Uterus (tissue), 4 donors: ENCODE results near the gene COPA. TPM values are rescaled to one million over a fixed set of nuclear protein-coding genes. Genes with fewer than 3 reads are reported as not detected.
"Not testable (repeated sequence)": the region's sequence is repeated elsewhere in the genome, so short reads cannot be mapped to it uniquely, and the experiment has no call there.

Experiments
- DNase-seq, 2 donors: peaks; one replicate each; pipeline ENCODE4 v3.0.0-alpha.2; 2019 to 2020
- H3K27ac ChIP-seq, 2 donors: fragments of 200-600 bp; sonication (generic); 1 replicate in 1 of 2; 2 replicates in 1 of 2; pipeline ENCODE4 v1.5.1; 2016 to 2018
- H3K27me3 ChIP-seq, 2 donors: fragments of 200-600 bp; sonication (generic); one replicate each; pipeline ENCODE4 v1.5.1; 2018 to 2019; ENCODE audit warnings: control low read depth in 1 of 2
- H3K36me3 ChIP-seq, 2 donors: fragments of 200-600 bp; sonication (generic); one replicate each; pipeline ENCODE4 v1.5.1; 2019; ENCODE audit warnings: control low read depth in 1 of 2
- H3K4me1 ChIP-seq, 2 donors: fragments of 200-600 bp; sonication (generic); one replicate each; pipeline ENCODE4 v1.5.1; 2018 to 2019; ENCODE audit warnings: control low read depth in 1 of 2
- H3K4me3 ChIP-seq, 2 donors: fragments of 200-600 bp; sonication (generic); 1 replicate in 1 of 2; 2 replicates in 1 of 2; pipeline ENCODE4 v1.5.1; 2018 to 2019; ENCODE audit warnings: mild to moderate bottlenecking in 1 of 2
- H3K9me3 ChIP-seq, 2 donors: fragments of 200-600 bp; sonication (generic); one replicate each; pipeline ENCODE4 v1.5.1; 2019; ENCODE audit warnings: control low read depth in 1 of 2
- POLR2A ChIP-seq, 2 donors: fragments of 450-650 bp; IDR thresholded peaks; one replicate each; pipeline ENCODE4 v1.6.1; 2016; ENCODE audit warnings: antibody characterized with exemption in 2 of 2, mild to moderate bottlenecking in 1 of 2, moderate library complexity in 1 of 2
- intact Hi-C: fragments of 100-400 bp; cut with DNase I; formaldehyde crosslinking; loops from one replicate; pipeline ENCODE4 v1.15.1; 2023; ENCODE audit warnings: low total_unique reads
- total RNA-seq, 4 donors: library from RNA; depleted of rRNA in 3 of 4; stranded (reverse); fragments of >200 nt in 3 of 4; gene quantifications; one replicate each; pipeline versions ENCODE4 v1.1.0 to v1.2.4, GENCODE V29; 2014 to 2023
- TF ChIP-seq, protein P1 (sequence below), 4 experiments: fragments of 200-600 bp in 2 of 4; fragments of 450-650 bp in 2 of 4; sonication (generic) in 2 of 4; IDR thresholded peaks; one replicate each; pipeline ENCODE4 v1.5.1; 2016 to 2019; ENCODE audit warnings: antibody characterized with exemption in 4 of 4, mild to moderate bottlenecking in 2 of 4, moderate library complexity in 1 of 4
- donor health status: DM: yes; HTN: yes; CAD: no.

COPA gene
- total RNA-seq: 100 to 1,000 TPM in 2 of 4 donors, 10 to 100 TPM in 2; 71.2 to 211 (median 130) TPM

DNA sequence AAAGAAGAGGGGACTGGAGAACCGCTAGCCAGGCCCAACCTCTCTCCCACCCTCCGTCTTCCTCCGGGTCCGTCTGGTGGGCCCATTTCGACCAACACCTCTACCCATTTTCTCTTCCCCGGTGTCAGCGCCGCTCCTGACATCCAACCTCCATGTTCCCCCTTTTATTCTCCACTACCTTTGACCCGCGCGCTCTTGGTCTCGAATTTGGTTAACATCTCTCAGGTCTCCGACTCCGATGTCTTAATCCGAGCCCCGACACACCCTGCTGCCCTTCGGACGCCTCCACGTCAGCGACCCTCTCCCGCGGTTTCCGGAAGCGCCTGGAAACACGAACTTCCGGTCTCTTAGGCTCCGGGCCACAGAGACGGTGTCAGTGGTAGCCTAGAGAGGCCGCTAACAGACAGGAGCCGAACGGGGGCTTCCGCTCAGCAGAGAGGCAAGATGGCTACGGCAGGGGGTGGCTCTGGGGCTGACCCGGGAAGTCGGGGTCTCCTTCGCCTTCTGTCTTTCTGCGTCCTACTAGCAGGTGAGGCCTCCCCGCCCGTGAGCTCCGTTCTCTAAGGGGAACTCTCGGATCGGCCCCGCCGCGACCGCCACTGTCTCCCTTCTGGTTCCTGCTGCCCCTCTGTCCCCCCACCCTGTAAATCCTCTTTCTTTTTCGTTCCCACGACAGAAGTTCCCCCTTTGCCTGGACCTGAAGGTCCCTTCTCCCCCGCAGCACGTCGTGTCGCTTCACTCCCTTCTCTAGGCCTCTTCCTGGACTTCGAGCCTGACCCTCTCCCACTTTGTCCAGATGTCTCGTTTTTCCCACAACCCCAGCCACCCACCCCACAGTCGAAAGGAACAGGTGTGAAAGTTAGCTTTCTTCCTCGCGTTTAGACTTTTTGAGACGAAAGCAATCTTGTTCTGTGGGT, at the start of gene COPA, which contains the start of gene NCSTN:
TSS of gene COPA (minus strand) at position 298 of the 917 bp plus-strand sequence. CDS start at position 218, 80 bp downstream.
TSS of gene NCSTN (plus strand) at position 431 of the 917 bp plus-strand sequence. CDS start at position 445, 14 bp downstream.
- intact Hi-C loops: no loop called here
- H3K4me3 ChIP-seq: peak within 1 kb of the TSS; percentile 81 to 96
- peak; percentile 62 to 80 for TF ChIP-seq POLR2A (IDR thresholded peaks at IDR 0.05)
- TF ChIP-seq, protein P1, sequence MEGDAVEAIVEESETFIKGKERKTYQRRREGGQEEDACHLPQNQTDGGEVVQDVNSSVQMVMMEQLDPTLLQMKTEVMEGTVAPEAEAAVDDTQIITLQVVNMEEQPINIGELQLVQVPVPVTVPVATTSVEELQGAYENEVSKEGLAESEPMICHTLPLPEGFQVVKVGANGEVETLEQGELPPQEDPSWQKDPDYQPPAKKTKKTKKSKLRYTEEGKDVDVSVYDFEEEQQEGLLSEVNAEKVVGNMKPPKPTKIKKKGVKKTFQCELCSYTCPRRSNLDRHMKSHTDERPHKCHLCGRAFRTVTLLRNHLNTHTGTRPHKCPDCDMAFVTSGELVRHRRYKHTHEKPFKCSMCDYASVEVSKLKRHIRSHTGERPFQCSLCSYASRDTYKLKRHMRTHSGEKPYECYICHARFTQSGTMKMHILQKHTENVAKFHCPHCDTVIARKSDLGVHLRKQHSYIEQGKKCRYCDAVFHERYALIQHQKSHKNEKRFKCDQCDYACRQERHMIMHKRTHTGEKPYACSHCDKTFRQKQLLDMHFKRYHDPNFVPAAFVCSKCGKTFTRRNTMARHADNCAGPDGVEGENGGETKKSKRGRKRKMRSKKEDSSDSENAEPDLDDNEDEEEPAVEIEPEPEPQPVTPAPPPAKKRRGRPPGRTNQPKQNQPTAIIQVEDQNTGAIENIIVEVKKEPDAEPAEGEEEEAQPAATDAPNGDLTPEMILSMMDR (IDR thresholded peaks at IDR 0.05): peak in 2 of 4 experiments; percentile 9 to 19
- H3K4me1 ChIP-seq: peaks cover 0 to 6% of the 10 kb centered on the region in 2 donors
- H3K9me3 ChIP-seq: no peaks in the 10 kb centered on the region
- no peaks in the 10 kb centered on the region for H3K27me3 ChIP-seq
- peak; percentile 91 for DNase-seq
- no peaks in the 10 kb centered on the region for H3K36me3 ChIP-seq
- H3K27ac ChIP-seq: peak within 1 kb of the TSS; percentile 86 to 96

- H3K27ac ChIP-seq, H3K9me3 ChIP-seq, H3K27me3 ChIP-seq, H3K4me3 ChIP-seq, H3K36me3 ChIP-seq, DNase-seq, intact Hi-C loops, H3K4me1 ChIP-seq: not testable (repeated sequence)
These were observed 45.4 kb upstream of the COPA start for GRCh38 chr1:160388406-160388805.

DNA sequence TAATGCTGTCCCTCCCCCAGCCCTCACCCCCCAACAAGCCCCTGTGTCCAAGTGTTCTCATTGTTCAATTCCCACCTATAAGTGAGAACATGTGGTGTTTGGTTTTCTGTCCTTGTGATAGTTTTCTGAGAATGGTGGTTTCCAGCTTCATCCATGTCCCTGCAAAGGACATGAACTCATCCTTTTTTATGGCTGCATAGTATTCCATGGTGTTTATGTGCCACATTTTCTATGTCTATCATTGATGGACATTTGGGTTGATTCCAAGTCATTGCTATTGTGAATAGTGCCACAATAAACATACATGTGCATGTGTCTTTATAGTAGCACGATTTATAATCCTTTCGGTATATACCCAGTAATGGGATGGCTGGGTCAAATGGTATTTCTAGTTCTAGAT, 41.8 kb upstream of the COPA start:
- H3K36me3 ChIP-seq, intact Hi-C loops: not testable (repeated sequence)

GRCh38 chr1:160377585-160378206, 34.6 kb upstream of the COPA start:
- intact Hi-C loops: no loop called here
- H3K27me3 ChIP-seq: no peaks in the 10 kb centered on the region
- no peaks in the 10 kb centered on the region for H3K36me3 ChIP-seq
- DNase-seq: no peak
- no peak overlapping the region for H3K27ac ChIP-seq
- no peaks in the 10 kb centered on the region for H3K4me1 ChIP-seq
- TF ChIP-seq, protein P1 (IDR thresholded peaks at IDR 0.05): no peak
- no peak for TF ChIP-seq POLR2A (IDR thresholded peaks at IDR 0.05)
- H3K4me3 ChIP-seq: no peak overlapping the region
- no peaks in the 10 kb centered on the region for H3K9me3 ChIP-seq

More for the DNA sequence above, 41.8 kb upstream of the COPA start:
- H3K27ac ChIP-seq, H3K27me3 ChIP-seq, H3K4me1 ChIP-seq, H3K4me3 ChIP-seq, DNase-seq, H3K9me3 ChIP-seq: not testable (repeated sequence)

DNA sequence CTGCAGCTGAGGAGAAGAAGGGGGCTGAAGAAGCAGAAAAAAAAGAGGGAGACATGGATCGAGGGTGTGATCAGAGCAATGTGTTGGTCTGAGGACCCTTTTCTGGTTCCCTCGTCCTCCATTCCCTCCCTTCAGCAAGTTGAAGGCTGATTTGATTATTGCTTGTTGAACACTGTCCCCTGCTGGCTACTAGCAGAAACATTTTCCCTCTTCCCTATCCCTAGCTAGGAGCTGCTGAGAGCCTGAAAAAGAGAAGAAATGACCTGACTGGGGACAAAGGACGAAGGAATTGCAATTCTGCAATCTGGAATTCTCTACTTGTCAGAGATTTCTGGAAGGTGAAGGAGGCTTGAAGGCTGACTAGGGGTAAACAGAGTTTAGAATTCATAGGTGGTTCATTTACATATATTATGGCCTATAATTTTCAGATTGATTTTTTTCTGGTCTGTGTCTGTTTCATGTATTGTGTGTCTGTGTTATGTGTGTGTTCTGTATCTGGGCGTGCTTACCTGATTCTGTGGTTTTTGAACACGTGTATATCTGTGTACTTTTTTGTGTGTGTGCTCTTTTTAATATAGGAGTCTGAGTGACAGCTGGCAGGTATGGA, 33.6 kb upstream of the COPA start:
- intact Hi-C loops: no loop called here
- H3K27ac ChIP-seq: no peak overlapping the region
- no peak overlapping the region for H3K4me3 ChIP-seq
- no peaks in the 10 kb centered on the region for H3K4me1 ChIP-seq
- no peaks in the 10 kb centered on the region for H3K27me3 ChIP-seq
- TF ChIP-seq, protein P1 (IDR thresholded peaks at IDR 0.05): peak; percentile 58 to 89 (median 83)
- no peak for TF ChIP-seq POLR2A (IDR thresholded peaks at IDR 0.05)
- no peaks in the 10 kb centered on the region for H3K9me3 ChIP-seq
- DNase-seq: peak in 1 of 2 donors; percentile 28
- no peaks in the 10 kb centered on the region for H3K36me3 ChIP-seq
